Neural crest cell (in vitro differentiated cells): Measurements from ENCODE around the gene IL17A. TPM values are rescaled to one million over a fixed set of nuclear protein-coding genes. Genes with fewer than 3 reads are reported as not detected.
"Not testable (repeated sequence)": the region's sequence is repeated elsewhere in the genome, so short reads cannot be mapped to it uniquely, and the experiment has no call there.

Source experiments
- DNase-seq: peaks from one replicate; pipeline ENCODE4 v3.0.0; 2021; ENCODE audit warnings: low read depth, mixed read lengths, low spot score
- H3K27ac Mint-ChIP-seq: one replicate; pipeline ENCODE4 v1.8.0; 2021; ENCODE audit warnings: mild to moderate bottlenecking, mixed read lengths; ENCODE audit not compliant: unreplicated experiment
- H3K27me3 Mint-ChIP-seq: 2 replicates; pipeline ENCODE4 v1.8.0; 2021; ENCODE audit warnings: low read depth, mild to moderate bottlenecking, mixed read lengths
- H3K36me3 Mint-ChIP-seq: 2 replicates; pipeline ENCODE4 v1.8.0; 2021; ENCODE audit warnings: low read depth, mild to moderate bottlenecking, mixed read lengths
- H3K4me1 Mint-ChIP-seq: 2 replicates; pipeline ENCODE4 v1.8.0; 2021; ENCODE audit warnings: mixed read lengths
- H3K4me3 Mint-ChIP-seq: one replicate; pipeline ENCODE4 v1.8.0; 2021; ENCODE audit warnings: mild to moderate bottlenecking, mixed read lengths
- H3K9me3 Mint-ChIP-seq: 2 replicates; pipeline ENCODE4 v1.8.0; 2021; ENCODE audit warnings: mixed read lengths
- CTCF ChIP-seq: fragments of 200-600 bp; sonication (generic); conservative IDR thresholded peaks from 2 replicates; pipeline ENCODE4 v1.5.0; 2021; ENCODE audit warnings: antibody characterized with exemption, mild to moderate bottlenecking
- total RNA-seq: library from RNA; stranded (reverse); gene quantifications from 2 replicates; pipeline ENCODE4 v1.2.1, GENCODE V29; 2021

IL17A gene
- total RNA-seq, 1 donor from 2014 or later = not detected

GRCh38 chr6:52190409-52190808, 4.2 kb downstream of the IL17A start:
- no peak for TF ChIP-seq CTCF
- no peak overlapping the region for H3K4me3 Mint-ChIP-seq
- peaks cover 4% of the 10 kb centered on the region for H3K27me3 Mint-ChIP-seq
- H3K27ac Mint-ChIP-seq = no peak overlapping the region
- H3K9me3 Mint-ChIP-seq = peaks cover 7% of the 10 kb centered on the region
- H3K36me3 Mint-ChIP-seq = no peaks in the 10 kb centered on the region
- H3K4me1 Mint-ChIP-seq = no peaks in the 10 kb centered on the region
- DNase-seq = no peak

- TF ChIP-seq CTCF = no peak
- Mint-ChIP-seq H3K27me3 (peaks cover 2% of the 10 kb centered on the region), H3K9me3 (peaks cover 7% of the 10 kb centered on the region), H3K4me1 (no peaks in the 10 kb centered on the region), H3K27ac (peak overlapping the region; percentile 29), H3K4me3 (no peak overlapping the region), H3K36me3 (no peaks in the 10 kb centered on the region)
- no peak for DNase-seq
These were observed 5.6 kb downstream of the IL17A start for GRCh38 chr6:52191824-52192223.

GRCh38 chr6:52195886-52196285, 9.7 kb downstream of the IL17A start:
- Mint-ChIP-seq H3K36me3 (peaks cover 2% of the 10 kb centered on the region), H3K4me1 (no peaks in the 10 kb centered on the region), H3K9me3 (peaks cover 11% of the 10 kb centered on the region), H3K4me3 (no peak overlapping the region), H3K27me3 (peaks cover 3% of the 10 kb centered on the region), H3K27ac (no peak overlapping the region)
- TF ChIP-seq CTCF = no peak
- no peak for DNase-seq

- peaks cover 11% of the 10 kb centered on the region for H3K27me3 Mint-ChIP-seq
- H3K27ac Mint-ChIP-seq, DNase-seq, H3K4me1 Mint-ChIP-seq, H3K36me3 Mint-ChIP-seq, H3K4me3 Mint-ChIP-seq: not testable (repeated sequence)
- peaks cover 11% of the 10 kb centered on the region for H3K9me3 Mint-ChIP-seq
These were observed 13.9 kb downstream of the IL17A start for GRCh38 chr6:52200088-52200487.

- TF ChIP-seq CTCF = no peak
- peaks cover 11% of the 10 kb centered on the region for H3K27me3 Mint-ChIP-seq
- peaks cover 2% of the 10 kb centered on the region for H3K36me3 Mint-ChIP-seq
- peaks cover 11% of the 10 kb centered on the region for H3K9me3 Mint-ChIP-seq
- no peaks in the 10 kb centered on the region for H3K4me1 Mint-ChIP-seq
- DNase-seq = no peak
- no peak overlapping the region for H3K27ac Mint-ChIP-seq
- no peak overlapping the region for H3K4me3 Mint-ChIP-seq
These were observed 14.9 kb downstream of the IL17A start for GRCh38 chr6:52201046-52201445.

- peaks cover 11% of the 10 kb centered on the region for H3K9me3 Mint-ChIP-seq
- H3K36me3 Mint-ChIP-seq = peaks cover 2% of the 10 kb centered on the region
- H3K27ac Mint-ChIP-seq = no peak overlapping the region
- TF ChIP-seq CTCF = no peak
- no peak overlapping the region for H3K4me3 Mint-ChIP-seq
- peaks cover 11% of the 10 kb centered on the region for H3K27me3 Mint-ChIP-seq
- no peak for DNase-seq
- H3K4me1 Mint-ChIP-seq = no peaks in the 10 kb centered on the region
These were observed 15.3 kb downstream of the IL17A start for GRCh38 chr6:52201493-52201892.
